ENCODE data around the gene LY6G6C.

LY6G6C gene

DNA sequence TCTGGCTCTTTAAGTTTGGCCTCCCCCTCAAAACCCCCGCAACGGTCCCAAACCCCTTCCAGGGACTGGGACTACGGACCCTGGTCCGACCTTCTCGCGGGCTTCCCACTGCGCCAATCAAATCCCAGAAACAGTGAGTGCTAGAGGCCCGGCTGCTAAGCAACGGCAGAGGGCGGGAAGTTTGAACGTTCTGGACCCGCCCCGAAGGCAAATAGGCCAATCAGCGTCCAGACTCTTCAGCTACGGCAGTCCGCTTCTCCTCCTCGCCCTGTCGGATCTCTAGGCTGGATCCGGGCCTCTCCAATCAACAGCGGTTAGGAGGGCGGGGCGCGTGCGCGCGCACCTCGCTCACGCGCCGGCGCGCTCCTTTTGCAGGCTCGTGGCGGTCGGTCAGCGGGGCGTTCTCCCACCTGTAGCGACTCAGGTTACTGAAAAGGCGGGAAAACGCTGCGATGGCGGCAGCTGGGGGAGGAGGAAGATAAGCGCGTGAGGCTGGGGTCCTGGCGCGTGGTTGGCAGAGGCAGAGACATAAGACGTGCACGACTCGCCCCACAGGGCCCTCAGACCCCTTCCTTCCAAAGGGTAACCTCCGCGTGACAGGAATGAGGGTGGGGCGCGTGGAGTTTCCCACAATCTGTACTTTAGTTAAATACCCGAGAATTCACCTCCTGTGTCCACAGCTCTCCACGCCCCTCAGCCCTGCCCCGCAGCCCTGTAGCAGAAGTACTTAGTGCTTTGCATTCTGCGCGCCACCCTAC is 18.3 kb upstream of the LY6G6C start, which contains the start of gene MSH5 (continued):
- TF ChIP-seq, protein P1, sequence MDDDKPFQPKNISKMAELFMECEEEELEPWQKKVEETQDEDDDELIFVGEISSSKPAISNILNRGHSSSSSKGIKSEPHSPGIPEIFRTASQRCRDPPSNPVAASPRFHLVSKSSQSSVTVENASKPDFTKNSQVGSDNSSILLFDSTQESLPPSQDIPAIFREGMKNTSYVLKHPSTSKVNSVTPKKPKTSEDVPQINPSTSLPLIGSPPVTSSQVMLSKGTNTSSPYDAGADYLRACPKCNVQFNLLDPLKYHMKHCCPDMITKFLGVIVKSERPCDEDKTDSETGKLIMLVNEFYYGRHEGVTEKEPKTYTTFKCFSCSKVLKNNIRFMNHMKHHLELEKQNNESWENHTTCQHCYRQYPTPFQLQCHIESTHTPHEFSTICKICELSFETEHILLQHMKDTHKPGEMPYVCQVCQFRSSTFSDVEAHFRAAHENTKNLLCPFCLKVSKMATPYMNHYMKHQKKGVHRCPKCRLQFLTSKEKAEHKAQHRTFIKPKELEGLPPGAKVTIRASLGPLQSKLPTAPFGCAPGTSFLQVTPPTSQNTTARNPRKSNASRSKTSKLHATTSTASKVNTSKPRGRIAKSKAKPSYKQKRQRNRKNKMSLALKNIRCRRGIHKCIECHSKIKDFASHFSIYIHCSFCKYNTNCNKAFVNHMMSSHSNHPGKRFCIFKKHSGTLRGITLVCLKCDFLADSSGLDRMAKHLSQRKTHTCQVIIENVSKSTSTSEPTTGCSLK (tag by site-specific recombination; IDR thresholded peaks at IDR 0.05) = no peak
- TF ChIP-seq MEIS1 (CRISPR knock-in tag; IDR thresholded peaks at IDR 0.05; ENCODE audit: borderline replicate concordance) = no peak
- TF ChIP-seq FEZF1 (tag by site-specific recombination; IDR thresholded peaks at IDR 0.05) = peak; percentile 92
- peak; percentile 98 for TF ChIP-seq KLF1 (tag by site-specific recombination; IDR thresholded peaks at IDR 0.05)
- peak; percentile 97 for TF ChIP-seq SCRT1 (tag by site-specific recombination; IDR thresholded peaks at IDR 0.05; ENCODE audit: borderline replicate concordance)
- TF ChIP-seq ZBTB21 (tag by site-specific recombination; IDR thresholded peaks at IDR 0.05) = peak; percentile 54; the same call in 1 of the 2 replicates
- TF ChIP-seq ZNF621 (tag by site-specific recombination; IDR thresholded peaks at IDR 0.05) = no peak
- 0 out of 2 replicates have a peak, but pooled peaks have one; percentile 61 for TF ChIP-seq PRDM10 (tag by site-specific recombination; IDR thresholded peaks at IDR 0.05)
- TF ChIP-seq, protein P2, sequence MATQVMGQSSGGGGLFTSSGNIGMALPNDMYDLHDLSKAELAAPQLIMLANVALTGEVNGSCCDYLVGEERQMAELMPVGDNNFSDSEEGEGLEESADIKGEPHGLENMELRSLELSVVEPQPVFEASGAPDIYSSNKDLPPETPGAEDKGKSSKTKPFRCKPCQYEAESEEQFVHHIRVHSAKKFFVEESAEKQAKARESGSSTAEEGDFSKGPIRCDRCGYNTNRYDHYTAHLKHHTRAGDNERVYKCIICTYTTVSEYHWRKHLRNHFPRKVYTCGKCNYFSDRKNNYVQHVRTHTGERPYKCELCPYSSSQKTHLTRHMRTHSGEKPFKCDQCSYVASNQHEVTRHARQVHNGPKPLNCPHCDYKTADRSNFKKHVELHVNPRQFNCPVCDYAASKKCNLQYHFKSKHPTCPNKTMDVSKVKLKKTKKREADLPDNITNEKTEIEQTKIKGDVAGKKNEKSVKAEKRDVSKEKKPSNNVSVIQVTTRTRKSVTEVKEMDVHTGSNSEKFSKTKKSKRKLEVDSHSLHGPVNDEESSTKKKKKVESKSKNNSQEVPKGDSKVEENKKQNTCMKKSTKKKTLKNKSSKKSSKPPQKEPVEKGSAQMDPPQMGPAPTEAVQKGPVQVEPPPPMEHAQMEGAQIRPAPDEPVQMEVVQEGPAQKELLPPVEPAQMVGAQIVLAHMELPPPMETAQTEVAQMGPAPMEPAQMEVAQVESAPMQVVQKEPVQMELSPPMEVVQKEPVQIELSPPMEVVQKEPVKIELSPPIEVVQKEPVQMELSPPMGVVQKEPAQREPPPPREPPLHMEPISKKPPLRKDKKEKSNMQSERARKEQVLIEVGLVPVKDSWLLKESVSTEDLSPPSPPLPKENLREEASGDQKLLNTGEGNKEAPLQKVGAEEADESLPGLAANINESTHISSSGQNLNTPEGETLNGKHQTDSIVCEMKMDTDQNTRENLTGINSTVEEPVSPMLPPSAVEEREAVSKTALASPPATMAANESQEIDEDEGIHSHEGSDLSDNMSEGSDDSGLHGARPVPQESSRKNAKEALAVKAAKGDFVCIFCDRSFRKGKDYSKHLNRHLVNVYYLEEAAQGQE (tag by site-specific recombination; IDR thresholded peaks at IDR 0.05) = no peak
- TF ChIP-seq ZNF785 (tag by site-specific recombination; IDR thresholded peaks at IDR 0.05) = no peak
- peak; percentile 92 for TF ChIP-seq SP3 (tag by site-specific recombination; IDR thresholded peaks at IDR 0.05)
- TF ChIP-seq, protein P3, sequence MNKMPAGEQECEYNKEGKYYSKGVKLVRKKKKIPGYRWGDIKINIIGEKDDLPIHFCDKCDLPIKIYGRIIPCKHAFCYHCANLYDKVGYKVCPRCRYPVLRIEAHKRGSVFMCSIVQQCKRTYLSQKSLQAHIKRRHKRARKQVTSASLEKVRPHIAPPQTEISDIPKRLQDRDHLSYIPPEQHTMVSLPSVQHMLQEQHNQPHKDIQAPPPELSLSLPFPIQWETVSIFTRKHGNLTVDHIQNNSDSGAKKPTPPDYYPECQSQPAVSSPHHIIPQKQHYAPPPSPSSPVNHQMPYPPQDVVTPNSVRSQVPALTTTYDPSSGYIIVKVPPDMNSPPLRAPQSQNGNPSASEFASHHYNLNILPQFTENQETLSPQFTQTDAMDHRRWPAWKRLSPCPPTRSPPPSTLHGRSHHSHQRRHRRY (tag by site-specific recombination; IDR thresholded peaks at IDR 0.05) = no peak
- peak; percentile 74; the same call in 1 of the 2 replicates for TF ChIP-seq ZBTB17 (tag by site-specific recombination; IDR thresholded peaks at IDR 0.05)
- TF ChIP-seq, protein P4, sequence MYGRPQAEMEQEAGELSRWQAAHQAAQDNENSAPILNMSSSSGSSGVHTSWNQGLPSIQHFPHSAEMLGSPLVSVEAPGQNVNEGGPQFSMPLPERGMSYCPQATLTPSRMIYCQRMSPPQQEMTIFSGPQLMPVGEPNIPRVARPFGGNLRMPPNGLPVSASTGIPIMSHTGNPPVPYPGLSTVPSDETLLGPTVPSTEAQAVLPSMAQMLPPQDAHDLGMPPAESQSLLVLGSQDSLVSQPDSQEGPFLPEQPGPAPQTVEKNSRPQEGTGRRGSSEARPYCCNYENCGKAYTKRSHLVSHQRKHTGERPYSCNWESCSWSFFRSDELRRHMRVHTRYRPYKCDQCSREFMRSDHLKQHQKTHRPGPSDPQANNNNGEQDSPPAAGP (tag by site-specific recombination; IDR thresholded peaks at IDR 0.05) = peak; percentile 94
- TF ChIP-seq ZNF571 (tag by site-specific recombination; IDR thresholded peaks at IDR 0.05) = no peak
- TF ChIP-seq ZNF501 (tag by site-specific recombination; IDR thresholded peaks at IDR 0.05) = peak; percentile 65; the same call in 1 of the 2 replicates
- TF ChIP-seq PBX3 (CRISPR knock-in tag; IDR thresholded peaks at IDR 0.05) = peak; percentile 96
- TF ChIP-seq IKZF3 (tag by site-specific recombination; IDR thresholded peaks at IDR 0.05) = peak; percentile 94
- TF ChIP-seq EGR2 (tag by site-specific recombination; IDR thresholded peaks at IDR 0.05; ENCODE audit: low read depth) = peak; percentile 91
- no peak for TF ChIP-seq ZBTB1 (tag by site-specific recombination; IDR thresholded peaks at IDR 0.05)
- TF ChIP-seq ZNF214 (tag by site-specific recombination; IDR thresholded peaks at IDR 0.05; ENCODE audit: borderline replicate concordance) = no peak
- no peak for TF ChIP-seq RBAK (tag by site-specific recombination; IDR thresholded peaks at IDR 0.05)
- TF ChIP-seq SCRT2 (tag by site-specific recombination; IDR thresholded peaks at IDR 0.05) = peak; percentile 100
- peak; percentile 78; the same call in 1 of the 2 replicates for TF ChIP-seq ZNF24 (tag by site-specific recombination; IDR thresholded peaks at IDR 0.05)
- TF ChIP-seq ZNF184 (tag by site-specific recombination; IDR thresholded peaks at IDR 0.05) = no peak
- no peak for TF ChIP-seq GLI2 (tag by site-specific recombination; IDR thresholded peaks at IDR 0.05; ENCODE audit: borderline replicate concordance, low read depth)
- no peak for TF ChIP-seq ZNF510 (tag by site-specific recombination; IDR thresholded peaks at IDR 0.05; ENCODE audit: insufficient replicate concordance)
